IPS DF 4.7 (cell line): Measurements from ENCODE around the gene NT5C2.

Experiments
- DNase-seq: peaks from one replicate; pipeline ENCODE4 v3.0.0-alpha.2; 2013; ENCODE audit warnings: low spot score; ENCODE audit errors: extremely low read depth

The NT5C2 gene

GRCh38 chr10:103062854-103063590, 130.1 kb downstream of the NT5C2 start:
- no peak for DNase-seq

GRCh38 chr10:103060575-103060974, 132.5 kb downstream of the NT5C2 start:
- no peak for DNase-seq

GRCh38 chr10:103058034-103058433, 135.0 kb downstream of the NT5C2 start:
- DNase-seq: no peak

GRCh38 chr10:103055105-103055504, 138.0 kb downstream of the NT5C2 start:
- DNase-seq: no peak

GRCh38 chr10:103054621-103055020, 138.5 kb downstream of the NT5C2 start:
- no peak for DNase-seq

GRCh38 chr10:103053659-103054581, 139.2 kb downstream of the NT5C2 start:
- peak; percentile 25 for DNase-seq

- no peak for DNase-seq
Observed at GRCh38 chr10:103049237-103049636, 143.8 kb downstream of the NT5C2 start.

- no peak for DNase-seq
Observed at GRCh38 chr10:103047381-103047780, 145.7 kb downstream of the NT5C2 start.

- no peak for DNase-seq
Observed at GRCh38 chr10:103045961-103046360, 147.1 kb downstream of the NT5C2 start.

GRCh38 chr10:103044942-103045489, 148.1 kb downstream of the NT5C2 start:
- no peak for DNase-seq

- no peak for DNase-seq
Observed at GRCh38 chr10:103042908-103043307, 150.2 kb downstream of the NT5C2 start.

- no peak for DNase-seq
Observed at GRCh38 chr10:103042129-103042528, 150.9 kb downstream of the NT5C2 start.

- no peak for DNase-seq
Observed at GRCh38 chr10:103041391-103041790, 151.7 kb downstream of the NT5C2 start.

- DNase-seq: no peak
Observed at GRCh38 chr10:103040418-103040817, 152.7 kb downstream of the NT5C2 start.

GRCh38 chr10:103038570-103038969, 154.5 kb downstream of the NT5C2 start:
- no peak for DNase-seq
